ENCODE results near the gene NR6A1. TPM values are rescaled to one million over a fixed set of nuclear protein-coding genes. Genes with fewer than 3 reads are reported as not detected.

Gene NR6A1
- total RNA-seq, 1 experiment from 2014 or later, result 97.7 TPM

DNA sequence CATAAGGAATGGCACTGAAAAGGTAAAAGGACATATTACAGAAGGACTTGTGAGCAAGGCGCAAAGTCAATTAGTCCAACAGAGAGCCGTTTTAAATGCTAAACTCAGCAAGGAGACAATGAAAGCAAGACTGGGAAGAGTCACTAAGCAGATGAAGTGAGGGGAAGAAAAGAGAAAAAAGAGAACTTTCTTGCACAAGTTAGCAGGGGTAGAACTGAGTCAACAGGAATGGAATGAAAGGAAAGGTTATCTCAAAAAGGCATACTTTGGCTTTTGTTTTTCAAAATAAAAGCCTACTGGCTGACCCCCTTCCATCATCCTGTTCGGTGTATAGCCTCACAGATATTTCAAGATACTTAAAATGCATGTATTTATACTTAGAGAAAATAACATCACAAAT is 75.0 kb downstream of the NR6A1 start:
- Histone ChIP-seq H3K27me3 (ENCODE audit: control insufficient read depth, insufficient read depth, low read length) (no peaks in the 10 kb centered on the region), H3K4me3 (ENCODE audit: insufficient read depth, low read depth, low read length) (no peak overlapping the region), H3K36me3 (replicated peaks; ENCODE audit: control insufficient read depth, insufficient read depth, low read length) (no peaks in the 10 kb centered on the region)
- no peak for DNase-seq

DNA sequence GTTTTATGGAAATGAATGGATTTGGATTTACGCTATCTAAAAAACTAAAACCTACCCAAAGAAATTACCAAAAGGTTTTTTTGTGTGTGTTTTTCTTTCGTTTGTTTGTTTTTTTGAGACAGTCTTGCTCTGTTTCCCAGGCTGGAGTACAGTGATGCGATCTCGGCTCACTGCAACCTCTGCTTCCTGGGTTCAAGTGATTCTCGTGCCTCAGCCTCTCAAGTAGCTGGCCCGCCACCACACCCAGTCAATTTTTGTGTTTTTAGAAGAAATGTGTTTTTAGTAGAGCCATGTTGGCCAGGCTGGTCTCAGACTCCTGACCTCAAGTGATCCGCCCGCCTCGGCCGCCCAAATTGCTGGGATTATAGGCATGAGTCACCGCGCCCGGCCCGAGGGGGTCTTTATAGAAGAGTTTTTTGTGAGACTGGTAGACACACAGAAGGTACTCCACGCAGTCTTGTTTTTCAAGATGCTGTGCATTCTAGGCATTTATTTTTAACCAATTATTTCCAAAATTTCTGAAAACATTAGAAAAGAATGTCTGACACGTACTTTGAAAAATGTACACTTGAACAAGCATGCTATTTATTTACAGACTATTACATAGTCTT is 75.7 kb downstream of the NR6A1 start:
- Histone ChIP-seq H3K36me3 (replicated peaks; ENCODE audit: control insufficient read depth, insufficient read depth, low read length) (no peaks in the 10 kb centered on the region), H3K27me3 (ENCODE audit: control insufficient read depth, insufficient read depth, low read length) (no peaks in the 10 kb centered on the region), H3K4me3 (ENCODE audit: insufficient read depth, low read depth, low read length) (no peak overlapping the region)
- no peak for DNase-seq

DNA sequence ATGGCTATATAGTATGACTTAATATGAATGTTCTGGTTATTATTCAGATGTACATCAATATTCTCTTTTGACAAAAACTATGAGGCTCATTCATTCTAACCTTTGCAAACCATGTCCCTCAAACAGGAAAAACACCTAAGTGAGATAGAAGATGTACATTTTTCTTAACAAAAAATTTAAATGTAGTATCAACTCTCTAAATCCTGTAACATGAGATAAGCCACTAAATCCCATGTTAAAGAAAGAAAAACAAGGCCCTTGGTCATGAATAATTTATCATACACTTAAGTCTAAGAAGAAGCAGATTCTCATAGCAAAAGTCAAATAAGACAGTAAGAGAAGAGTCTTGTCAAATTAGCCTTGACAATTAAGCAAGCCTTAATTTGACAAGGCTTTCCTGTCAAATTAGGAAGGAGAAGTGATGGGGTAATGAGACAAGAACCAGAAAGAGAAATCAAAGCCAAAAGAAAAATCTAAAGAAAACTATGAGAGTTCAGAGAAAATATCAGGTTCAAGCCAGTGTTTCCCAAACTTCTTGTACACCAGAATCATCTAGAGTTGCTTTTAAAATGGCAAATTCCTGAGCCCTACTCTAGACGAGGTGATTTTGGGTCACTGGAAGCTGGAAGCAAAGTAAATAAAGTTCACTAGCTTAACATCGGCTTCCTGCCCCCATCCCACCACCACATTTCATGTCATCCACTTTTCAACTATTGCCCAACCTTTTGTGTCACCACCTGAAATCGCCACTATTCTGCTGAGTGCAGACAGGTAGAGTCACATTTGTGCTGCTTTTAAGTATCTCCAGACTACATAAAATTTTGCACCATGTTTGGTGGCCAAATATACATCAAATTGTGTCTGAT is 76.5 kb downstream of the NR6A1 start:
- no peak overlapping the region for H3K4me3 ChIP-seq (ENCODE audit: insufficient read depth, low read depth, low read length)
- no peaks in the 10 kb centered on the region for H3K36me3 ChIP-seq (replicated peaks; ENCODE audit: control insufficient read depth, insufficient read depth, low read length)
- no peaks in the 10 kb centered on the region for H3K27me3 ChIP-seq (ENCODE audit: control insufficient read depth, insufficient read depth, low read length)
- no peak for DNase-seq

DNA sequence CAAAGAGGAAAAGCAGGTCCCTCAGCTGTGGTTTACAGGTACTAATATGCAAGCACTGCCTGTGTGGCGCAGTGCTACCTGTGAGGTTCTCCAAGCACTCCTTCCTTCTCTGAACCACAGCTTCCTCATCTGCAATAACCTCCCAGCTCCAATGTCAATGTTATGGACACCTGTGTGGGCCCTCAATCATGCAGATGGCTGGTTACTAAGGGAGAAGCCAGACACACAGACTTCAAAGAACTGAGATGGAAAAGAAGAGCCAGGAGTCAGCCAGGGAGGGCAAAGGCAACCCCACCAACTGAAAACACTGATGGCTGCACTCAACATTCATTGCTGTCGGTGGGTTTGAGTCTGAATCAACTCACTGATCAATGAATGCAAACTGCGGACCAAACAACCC is 77.7 kb downstream of the NR6A1 start:
- H3K4me3 ChIP-seq (ENCODE audit: insufficient read depth, low read depth, low read length), result no peak overlapping the region
- no peaks in the 10 kb centered on the region for H3K27me3 ChIP-seq (ENCODE audit: control insufficient read depth, insufficient read depth, low read length)
- H3K36me3 ChIP-seq (replicated peaks; ENCODE audit: control insufficient read depth, insufficient read depth, low read length), result no peaks in the 10 kb centered on the region
- peak; percentile 13 for DNase-seq

DNA sequence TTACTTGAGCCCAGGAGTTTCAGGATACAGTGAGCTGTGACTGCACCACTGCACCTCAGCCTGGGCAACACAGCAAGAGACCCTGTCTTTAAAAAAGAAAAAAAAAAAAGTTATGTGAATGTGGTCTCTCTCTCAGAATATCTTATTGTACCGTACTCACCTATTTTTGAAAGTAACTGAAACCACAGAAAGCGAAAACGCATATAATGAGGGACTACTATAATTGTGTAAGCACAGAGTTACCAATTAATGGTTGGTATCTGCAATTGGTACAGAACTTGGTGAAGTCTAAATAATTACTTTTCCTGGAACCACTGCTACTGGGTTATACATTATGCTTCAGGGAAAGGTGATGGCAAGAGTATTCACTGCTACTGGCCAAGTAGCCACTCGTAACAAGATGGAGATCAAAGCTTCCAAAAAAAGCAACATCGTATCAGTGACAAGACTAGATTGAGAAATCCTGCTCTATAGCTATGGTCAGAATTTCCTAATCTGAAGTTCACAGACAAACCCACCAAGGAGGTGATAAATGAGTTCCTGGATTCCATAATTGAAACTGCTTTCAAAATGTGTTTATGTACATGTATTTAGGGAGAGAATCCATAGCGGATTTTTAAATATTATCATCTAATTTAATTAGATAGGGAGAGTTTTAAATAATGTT is 82.7 kb downstream of the NR6A1 start:
- DNase-seq, result no peak
- Histone ChIP-seq H3K4me3 (ENCODE audit: insufficient read depth, low read depth, low read length) (no peak overlapping the region), H3K36me3 (replicated peaks; ENCODE audit: control insufficient read depth, insufficient read depth, low read length) (no peaks in the 10 kb centered on the region; the same call in 1 of the 2 replicates), H3K27me3 (ENCODE audit: control insufficient read depth, insufficient read depth, low read length) (no peaks in the 10 kb centered on the region)

DNA sequence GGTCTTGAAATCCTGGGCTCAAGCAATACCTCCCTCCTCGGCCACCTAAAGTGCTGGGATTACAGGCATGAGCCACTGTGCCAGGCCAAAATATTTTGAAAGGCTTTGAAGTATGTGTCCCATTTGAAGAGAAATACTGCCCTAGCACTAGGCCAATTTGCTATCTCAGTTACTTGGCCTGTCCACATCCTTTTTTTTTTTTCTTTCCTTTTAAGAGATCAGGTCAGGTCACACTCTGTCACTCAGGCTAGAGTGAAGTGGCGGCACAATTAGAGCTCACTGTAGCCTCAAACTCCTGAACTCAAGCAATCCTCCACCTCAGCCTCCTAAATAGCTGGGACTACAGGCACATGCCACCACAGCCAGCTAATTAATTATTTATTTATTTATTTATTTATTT is 84.2 kb downstream of the NR6A1 start:
- DNase-seq, result no peak
- Histone ChIP-seq H3K36me3 (replicated peaks; ENCODE audit: control insufficient read depth, insufficient read depth, low read length) (no peaks in the 10 kb centered on the region; the same call in 1 of the 2 replicates), H3K27me3 (ENCODE audit: control insufficient read depth, insufficient read depth, low read length) (no peaks in the 10 kb centered on the region)

DNA sequence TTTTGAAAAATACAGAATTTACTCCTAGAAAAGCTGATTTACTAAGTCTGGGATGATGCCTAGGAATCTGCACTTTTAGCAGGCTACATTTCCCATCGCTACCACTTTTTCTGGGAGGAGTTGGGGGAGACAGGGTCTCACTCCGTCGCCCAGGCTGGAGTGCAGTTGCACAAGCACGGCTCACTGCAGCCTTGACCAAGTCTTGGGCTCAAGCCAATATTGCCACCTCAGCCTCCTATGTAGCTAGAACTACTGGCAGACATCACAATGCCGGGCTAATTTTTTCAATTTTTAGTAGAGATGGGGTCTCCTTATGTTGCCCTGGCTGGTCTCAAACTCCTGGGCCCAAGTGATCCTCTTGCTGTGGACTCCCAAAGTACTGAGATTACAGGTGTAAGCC is 85.9 kb downstream of the NR6A1 start:
- H3K36me3 ChIP-seq (replicated peaks; ENCODE audit: control insufficient read depth, insufficient read depth, low read length), result no peaks in the 10 kb centered on the region; the same call in 1 of the 2 replicates
- no peaks in the 10 kb centered on the region for H3K27me3 ChIP-seq (ENCODE audit: control insufficient read depth, insufficient read depth, low read length)
- no peak overlapping the region for H3K4me3 ChIP-seq (ENCODE audit: insufficient read depth, low read depth, low read length)
- DNase-seq, result no peak

More for the DNA sequence above, 84.2 kb downstream of the NR6A1 start:
- no peak overlapping the region for H3K4me3 ChIP-seq (ENCODE audit: insufficient read depth, low read depth, low read length)

DNA sequence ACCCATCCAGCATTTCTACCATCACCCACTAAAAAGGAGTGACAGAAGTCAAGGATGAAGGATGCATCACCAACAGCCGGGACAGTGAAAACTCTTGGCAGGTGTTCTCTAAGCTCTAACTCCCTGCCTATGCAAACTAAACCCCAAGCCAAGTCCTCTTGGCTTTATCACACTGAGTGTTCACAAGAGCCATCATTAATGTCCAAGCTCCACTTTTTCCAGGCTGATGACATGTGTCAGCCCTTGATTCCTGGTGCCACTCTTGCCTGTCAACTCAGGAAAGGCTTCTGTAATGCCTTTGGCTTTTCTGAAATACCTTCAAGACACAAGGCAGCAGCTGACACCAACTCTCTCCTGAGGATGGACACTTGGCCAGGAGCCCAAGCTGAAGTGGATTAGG is 86.9 kb downstream of the NR6A1 start:
- no peaks in the 10 kb centered on the region; the same call in 1 of the 2 replicates for H3K36me3 ChIP-seq (replicated peaks; ENCODE audit: control insufficient read depth, insufficient read depth, low read length)
- no peaks in the 10 kb centered on the region for H3K27me3 ChIP-seq (ENCODE audit: control insufficient read depth, insufficient read depth, low read length)
- no peak for DNase-seq
- no peak overlapping the region for H3K4me3 ChIP-seq (ENCODE audit: insufficient read depth, low read depth, low read length)

DNA sequence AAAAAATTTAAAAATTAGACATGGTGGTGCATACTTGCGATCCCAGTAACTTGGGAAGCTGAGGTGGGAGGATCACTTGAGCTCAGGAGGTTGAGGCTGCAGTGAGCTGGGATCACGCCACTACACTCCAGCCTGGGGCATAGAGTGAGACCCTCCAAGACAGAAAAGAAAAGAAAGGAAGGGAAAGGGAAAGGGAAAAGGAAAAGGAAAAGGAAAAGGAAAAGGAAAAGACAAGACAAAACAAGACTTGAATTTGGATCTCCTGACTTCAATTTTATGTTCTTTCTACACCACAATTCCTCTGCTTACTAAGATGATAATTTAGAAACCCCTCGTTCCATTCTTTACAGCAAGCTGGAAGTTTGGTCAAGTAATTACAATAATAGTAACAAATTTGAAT is 88.1 kb downstream of the NR6A1 start:
- H3K4me3 ChIP-seq (ENCODE audit: insufficient read depth, low read depth, low read length), result no peak overlapping the region
- no peak for DNase-seq
- no peaks in the 10 kb centered on the region; the same call in 1 of the 2 replicates for H3K36me3 ChIP-seq (replicated peaks; ENCODE audit: control insufficient read depth, insufficient read depth, low read length)
- no peaks in the 10 kb centered on the region for H3K27me3 ChIP-seq (ENCODE audit: control insufficient read depth, insufficient read depth, low read length)

DNA sequence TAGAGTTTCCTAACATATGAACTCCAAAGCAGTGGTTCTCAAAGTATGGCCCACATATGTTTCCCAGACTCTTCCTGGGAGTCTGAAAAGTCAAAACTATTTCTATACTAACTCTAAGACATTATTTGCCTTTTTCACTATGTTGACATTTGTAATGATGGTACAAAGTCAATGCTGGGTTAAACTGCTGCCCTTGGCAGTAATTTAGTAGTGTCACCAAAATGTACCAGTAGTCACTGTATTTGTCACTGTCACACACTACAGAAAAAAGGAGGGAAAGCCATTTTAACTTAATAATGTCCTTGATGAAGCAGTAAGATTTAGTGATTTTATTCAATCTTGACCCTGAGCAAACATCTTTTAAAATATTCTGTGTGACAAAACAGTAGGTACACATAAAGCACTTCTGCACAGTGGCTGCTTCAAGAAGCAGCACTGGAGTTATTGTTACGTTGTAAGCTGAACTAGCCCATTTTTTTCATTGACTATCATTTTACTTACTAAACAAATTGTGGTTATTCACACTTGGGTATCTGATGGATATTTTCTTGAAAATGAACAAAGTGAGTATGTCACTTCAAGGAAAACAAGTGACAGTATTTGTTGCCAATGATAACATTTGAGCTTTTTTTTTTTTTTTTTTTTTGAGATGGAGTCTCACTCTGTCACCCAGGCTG is 90.3 kb downstream of the NR6A1 start:
- no peak overlapping the region for H3K4me3 ChIP-seq (ENCODE audit: insufficient read depth, low read depth, low read length)
- H3K27me3 ChIP-seq (ENCODE audit: control insufficient read depth, insufficient read depth, low read length), result no peaks in the 10 kb centered on the region
- H3K36me3 ChIP-seq (replicated peaks; ENCODE audit: control insufficient read depth, insufficient read depth, low read length), result no peaks in the 10 kb centered on the region; the same call in 1 of the 2 replicates
- DNase-seq, result no peak

DNA sequence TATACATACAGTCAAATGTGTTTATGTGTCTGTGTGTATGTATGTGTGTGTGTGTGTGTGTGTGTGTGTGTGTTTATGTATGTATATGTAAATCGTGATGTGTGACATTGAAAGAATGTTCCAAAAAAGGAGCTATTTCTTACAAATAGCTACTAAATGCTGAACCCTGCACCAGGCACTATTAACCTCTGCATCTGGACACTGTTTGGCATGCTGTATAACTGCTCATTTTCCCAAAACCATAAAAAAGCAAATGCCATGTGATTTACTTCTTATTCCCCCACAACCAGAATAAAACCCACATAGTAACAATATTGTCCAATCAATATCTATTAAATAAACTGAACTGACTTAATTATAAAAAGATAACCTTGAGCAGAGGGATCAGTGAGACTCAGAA is 91.1 kb downstream of the NR6A1 start:
- no peak for DNase-seq
- H3K4me3 ChIP-seq (ENCODE audit: insufficient read depth, low read depth, low read length), result no peak overlapping the region
- H3K36me3 ChIP-seq (replicated peaks; ENCODE audit: control insufficient read depth, insufficient read depth, low read length), result no peaks in the 10 kb centered on the region; the same call in 1 of the 2 replicates
- H3K27me3 ChIP-seq (ENCODE audit: control insufficient read depth, insufficient read depth, low read length), result no peaks in the 10 kb centered on the region

DNA sequence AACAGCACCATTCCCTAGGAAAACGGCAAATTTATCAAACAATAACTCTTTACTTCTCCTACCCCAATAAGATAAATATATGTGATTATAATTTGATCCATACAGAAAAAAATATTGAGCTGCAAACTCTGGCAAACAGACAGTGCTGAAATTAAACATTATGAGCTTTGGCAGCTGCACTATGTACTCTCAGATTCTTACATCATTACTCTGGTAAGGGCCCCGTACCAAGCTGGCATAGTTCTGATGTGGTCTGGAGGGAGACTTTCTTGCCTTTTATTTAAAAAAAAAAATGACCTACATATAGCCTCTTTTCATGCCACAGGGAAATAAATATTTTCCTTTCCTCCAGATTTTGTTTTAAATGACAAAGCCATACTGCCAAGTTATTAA is 95.0 kb downstream of the NR6A1 start:
- Histone ChIP-seq H3K27me3 (ENCODE audit: control insufficient read depth, insufficient read depth, low read length) (no peaks in the 10 kb centered on the region), H3K4me3 (ENCODE audit: insufficient read depth, low read depth, low read length) (no peak overlapping the region), H3K36me3 (replicated peaks; ENCODE audit: control insufficient read depth, insufficient read depth, low read length) (no peaks in the 10 kb centered on the region)
- DNase-seq, result no peak

DNA sequence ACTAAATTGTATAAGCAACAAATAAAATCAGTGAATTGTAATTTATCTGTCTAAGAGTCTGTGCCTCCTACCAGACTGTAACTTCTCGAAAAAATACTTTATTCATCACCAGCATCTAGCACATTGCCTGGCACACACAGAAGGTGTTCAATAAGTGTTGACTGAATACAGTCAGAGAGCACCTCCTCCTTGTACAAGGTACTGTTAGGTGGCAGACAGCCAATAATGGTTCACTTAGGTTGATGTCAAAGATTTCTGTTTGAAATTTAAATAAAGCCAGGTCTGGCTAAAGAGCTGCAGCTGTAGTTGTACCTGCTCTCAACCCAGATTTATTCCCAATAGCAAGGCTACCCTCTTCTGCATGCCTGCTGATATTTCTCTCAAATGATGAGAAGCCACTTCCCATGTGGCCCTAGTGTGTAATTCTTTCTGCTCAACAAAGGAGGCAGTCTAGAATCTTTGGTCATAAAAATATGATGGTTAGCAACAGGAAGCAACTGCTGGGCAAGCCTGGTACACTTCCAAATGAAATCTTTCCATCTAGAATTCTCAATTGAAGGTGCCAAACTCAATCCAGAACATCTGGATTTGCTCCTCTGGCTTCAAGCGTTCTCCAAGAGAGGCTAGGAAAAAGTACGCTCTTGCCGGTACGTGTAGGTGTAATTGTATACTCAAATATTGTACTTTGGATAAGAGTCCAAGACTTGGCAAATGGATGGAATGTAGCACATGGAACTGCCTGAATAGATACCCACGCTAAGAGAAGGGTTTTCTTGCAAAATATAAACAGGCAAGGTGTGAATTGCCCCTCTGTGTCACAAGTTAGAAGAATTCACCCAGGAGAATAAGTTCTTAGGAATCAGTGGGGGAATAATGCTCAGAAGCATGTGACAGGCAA is 95.6 kb downstream of the NR6A1 start:
- H3K36me3 ChIP-seq (replicated peaks; ENCODE audit: control insufficient read depth, insufficient read depth, low read length), result no peaks in the 10 kb centered on the region
- H3K27me3 ChIP-seq (ENCODE audit: control insufficient read depth, insufficient read depth, low read length), result no peaks in the 10 kb centered on the region
- H3K4me3 ChIP-seq (ENCODE audit: insufficient read depth, low read depth, low read length), result no peak overlapping the region
- DNase-seq, result no peak

DNA sequence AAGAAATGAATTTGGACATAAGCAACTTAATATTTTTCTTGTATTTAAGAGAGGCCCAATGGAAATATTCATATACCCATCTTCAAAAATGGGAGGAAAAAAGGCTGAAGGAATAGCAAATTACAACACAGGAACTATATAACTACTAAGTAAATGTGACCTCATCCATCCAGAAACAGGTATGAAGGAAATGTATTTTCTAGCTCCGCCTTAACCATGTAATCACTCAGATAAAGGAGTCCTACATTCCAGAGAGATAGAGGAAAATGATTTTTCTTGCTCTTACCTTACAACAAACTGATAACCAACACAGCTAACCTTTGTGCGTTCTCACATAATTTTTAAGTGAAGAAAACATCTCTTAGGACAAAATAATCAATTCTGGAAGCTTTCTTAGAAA is 96.5 kb downstream of the NR6A1 start:
- DNase-seq, result no peak
- Histone ChIP-seq H3K27me3 (ENCODE audit: control insufficient read depth, insufficient read depth, low read length) (no peaks in the 10 kb centered on the region), H3K36me3 (replicated peaks; ENCODE audit: control insufficient read depth, insufficient read depth, low read length) (no peaks in the 10 kb centered on the region), H3K4me3 (ENCODE audit: insufficient read depth, low read depth, low read length) (no peak overlapping the region)

Data from H7 (cell line).